HepG2 (cell line): ENCODE measurements around the gene HSDL2. TPM values are rescaled to one million over a fixed set of nuclear protein-coding genes. Genes with fewer than 3 reads are reported as not detected.

Experiments
- CAMTA2 ChIP-seq: sonication (generic); formaldehyde crosslinking; IDR thresholded peaks from 2 replicates; pipeline ENCODE4 v1.4.0; 2020; ENCODE audit warnings: mild to moderate bottlenecking, missing genetic modification reagents, borderline replicate concordance
- GPBP1L1 ChIP-seq: sonication (generic); formaldehyde crosslinking; IDR thresholded peaks from 2 replicates; pipeline ENCODE4 v1.5.0; 2020; ENCODE audit warnings: mild to moderate bottlenecking, missing genetic modification reagents
- HMGXB4 ChIP-seq, 2 experiments: sonication (generic) in 1 of 2; formaldehyde crosslinking in 1 of 2; IDR thresholded peaks; 2 replicates each; pipeline versions ENCODE4 v1.4.0 to v1.6.1; 2018 to 2020; ENCODE audit warnings: missing genetic modification reagents in 2 of 2, borderline replicate concordance in 1 of 2, low read depth in 1 of 2, mild to moderate bottlenecking in 1 of 2, missing biosample characterization in 1 of 2
- MIER3 ChIP-seq: IDR thresholded peaks from 2 replicates; pipeline ENCODE4 v1.6.1; 2016; ENCODE audit warnings: missing compliant biosample characterization, borderline replicate concordance
- NFRKB ChIP-seq: fragments of 450-650 bp; IDR thresholded peaks from 2 replicates; pipeline ENCODE4 v1.6.1; 2017
- PREB ChIP-seq: sonication (generic); formaldehyde crosslinking; IDR thresholded peaks from 2 replicates; pipeline ENCODE4 v1.4.0; 2020; ENCODE audit warnings: missing genetic modification reagents
- STAG1 ChIP-seq: sonication (generic); formaldehyde crosslinking; IDR thresholded peaks from 2 replicates; pipeline ENCODE4 v1.4.0; 2020; ENCODE audit warnings: missing genetic modification reagents
- STAT6 ChIP-seq: sonication (generic); formaldehyde crosslinking; IDR thresholded peaks from 2 replicates; pipeline ENCODE4 v1.4.0; 2020; ENCODE audit warnings: missing genetic modification reagents, mild to moderate bottlenecking, borderline replicate concordance
- USF2 ChIP-seq, 2 experiments: sonication (generic) in 1 of 2; formaldehyde crosslinking in 1 of 2; IDR thresholded peaks; 2 replicates each; pipeline versions ENCODE4 v1.5.1 to v1.6.1; 2011 to 2020; ENCODE audit warnings: borderline replicate concordance in 1 of 2, low read depth in 1 of 2, low read length in 1 of 2, mild to moderate bottlenecking in 1 of 2, missing genetic modification reagents in 1 of 2, moderate library complexity in 1 of 2
- ZBTB20 ChIP-seq: sonication (generic); formaldehyde crosslinking; IDR thresholded peaks from 2 replicates; pipeline ENCODE4 v1.8.1; 2023; ENCODE audit warnings: missing genetic modification reagents, low read depth, mild to moderate bottlenecking, borderline replicate concordance
- ZFY ChIP-seq: sonication (generic); formaldehyde crosslinking; IDR thresholded peaks from 2 replicates; pipeline ENCODE4 v1.4.0; 2020; ENCODE audit warnings: missing genetic modification reagents
- ZNF362 ChIP-seq: sonication (generic); formaldehyde crosslinking; IDR thresholded peaks from 2 replicates; pipeline ENCODE4 v1.4.0; 2020; ENCODE audit warnings: missing genetic modification reagents, mild to moderate bottlenecking, borderline replicate concordance
- ZNF501 ChIP-seq: sonication (generic); formaldehyde crosslinking; IDR thresholded peaks from 2 replicates; pipeline ENCODE4 v1.5.1; 2020; ENCODE audit warnings: mild to moderate bottlenecking, moderate library complexity, missing genetic modification reagents
- ZNF800 ChIP-seq: sonication (generic); formaldehyde crosslinking; IDR thresholded peaks from 2 replicates; pipeline ENCODE4 v1.4.0; 2020; ENCODE audit warnings: missing genetic modification reagents
- polyA plus RNA-seq, 8 experiments: library from polyadenylated mRNA; depleted of rRNA in 3 of 8; stranded (reverse) in 7 of 8; unstranded in 1 of 8; fragments of >200 nt; fragmentation: Illumina TruSeq in 4 of 8; extraction: Trizol in 4 of 8; gene quantifications; 2 replicates each; pipeline versions ENCODE4 v1.2.1 to v1.2.3, GENCODE V29; 2011 to 2016; ENCODE audit warnings: low read depth in 4 of 8, missing spikeins in 1 of 8, mixed read lengths in 1 of 8; ENCODE audit not compliant: insufficient read depth in 1 of 8
- total RNA-seq, 5 experiments: library from RNA; depleted of rRNA; stranded (reverse); fragments of >200 nt; fragmentation: Illumina TruSeq; extraction: Trizol; gene quantifications; 2 replicates each; pipeline ENCODE4 v1.2.3, GENCODE V29; 2016; ENCODE audit warnings: low read depth in 1 of 5

Gene HSDL2
- total and polyA plus RNA-seq, 2 of the 13 experiments (the other 11 are each of a cell fraction or from before 2014, with no cell fraction given), result 55.3 to 80.2 TPM

- TF ChIP-seq GPBP1L1 (no peak), ZNF800 (CRISPR knock-in tag) (no peak), NFRKB (no peak), USF2 (IDR thresholded peaks at IDR 0.05; ENCODE audit: low read depth, low read length) (no peak), USF2 (CRISPR knock-in tag; IDR thresholded peaks at IDR 0.05; ENCODE audit: borderline replicate concordance) (no peak), ZNF501 (CRISPR knock-in tag) (no peak; the same call in 1 of the 2 replicates), STAG1 (CRISPR knock-in tag) (no peak), MIER3 (CRISPR knock-in tag) (no peak), ZBTB20 (CRISPR knock-in tag) (no peak), CAMTA2 (CRISPR knock-in tag) (no peak), ZNF362 (no peak), ZFY (no peak; the same call in 1 of the 2 replicates), HMGXB4 (CRISPR knock-in tag; IDR thresholded peaks at IDR 0.05; ENCODE audit: borderline replicate concordance in 1 of 2, low read depth in 1 of 2) (peak in 1 of 2 experiments; percentile 20; a peak in 1 of 4 replicates), PREB (CRISPR knock-in tag) (no peak), STAT6 (CRISPR knock-in tag) (no peak)
Measured at GRCh38 chr9:112380102-112380824, at the start of gene HSDL2 (continued).
